Activated CD8-positive, alpha-beta memory T cell treated with anti-CD3 and anti-CD28 coated beads for 48 hours (primary cell): ENCODE results near the gene KRTAP22-2.

ENCODE experiments used
- DNase-seq, 3 experiments: peaks; one replicate each; pipeline ENCODE4 v3.0.0-alpha.2; 2020; ENCODE audit warnings: low read depth in 2 of 3, low spot score in 2 of 3

The KRTAP22-2 gene

DNA sequence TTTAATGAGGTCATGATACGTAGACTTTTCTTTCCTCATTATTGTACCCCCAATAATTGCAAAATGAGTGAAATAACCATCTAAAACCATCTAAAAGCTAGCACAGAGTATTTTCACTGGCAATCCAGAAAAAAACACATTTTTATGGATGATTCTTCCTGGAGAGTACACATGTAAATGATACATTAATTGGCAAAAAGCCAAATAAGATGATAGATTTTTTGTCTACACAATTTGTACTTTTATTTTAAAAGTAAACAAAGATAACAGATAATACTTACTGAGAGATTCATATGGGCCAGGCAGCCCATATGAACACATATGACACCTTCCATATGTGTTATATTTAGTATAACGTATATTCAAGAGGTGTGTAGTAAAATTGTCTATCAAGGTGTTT is 26.6 kb downstream of the KRTAP22-2 start:
- DNase-seq: no peak

DNA sequence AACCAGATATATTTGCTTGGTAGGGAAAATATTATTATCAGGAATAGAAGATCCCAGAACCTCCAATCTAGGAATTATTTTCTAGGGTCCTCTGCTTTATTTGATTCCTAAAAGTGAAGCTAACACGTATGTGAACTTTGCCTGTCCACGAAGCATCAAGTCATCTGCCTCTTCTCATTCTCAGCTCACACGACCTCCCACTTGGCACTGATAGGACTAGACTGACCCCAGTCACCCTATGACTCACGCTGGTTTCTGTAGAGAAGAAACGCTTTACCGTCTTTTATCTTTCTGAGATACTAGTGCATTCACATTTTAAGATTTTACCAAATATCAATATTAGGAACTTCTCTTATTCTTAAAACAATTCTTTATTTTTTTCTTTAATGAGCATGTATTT is 27.1 kb downstream of the KRTAP22-2 start:
- DNase-seq: no peak

DNA sequence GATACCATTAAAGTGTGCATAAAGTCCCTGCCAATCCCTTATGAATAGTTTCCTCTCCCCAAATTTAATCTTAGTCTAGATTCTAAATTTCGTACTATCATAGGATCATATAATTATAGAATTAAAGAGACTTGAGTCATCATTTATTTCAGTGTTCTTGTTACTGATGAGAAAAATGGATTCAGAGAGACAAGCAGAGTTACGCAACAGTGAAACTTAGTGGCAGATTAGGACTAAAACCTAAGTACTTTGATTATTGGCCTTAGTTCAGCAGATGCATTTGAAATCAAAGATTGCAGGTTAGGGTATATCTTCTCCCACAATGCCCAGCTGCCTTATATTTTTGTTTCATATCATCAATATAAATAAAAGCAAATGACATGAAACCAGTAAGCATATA is 28.2 kb downstream of the KRTAP22-2 start:
- no peak for DNase-seq

DNA sequence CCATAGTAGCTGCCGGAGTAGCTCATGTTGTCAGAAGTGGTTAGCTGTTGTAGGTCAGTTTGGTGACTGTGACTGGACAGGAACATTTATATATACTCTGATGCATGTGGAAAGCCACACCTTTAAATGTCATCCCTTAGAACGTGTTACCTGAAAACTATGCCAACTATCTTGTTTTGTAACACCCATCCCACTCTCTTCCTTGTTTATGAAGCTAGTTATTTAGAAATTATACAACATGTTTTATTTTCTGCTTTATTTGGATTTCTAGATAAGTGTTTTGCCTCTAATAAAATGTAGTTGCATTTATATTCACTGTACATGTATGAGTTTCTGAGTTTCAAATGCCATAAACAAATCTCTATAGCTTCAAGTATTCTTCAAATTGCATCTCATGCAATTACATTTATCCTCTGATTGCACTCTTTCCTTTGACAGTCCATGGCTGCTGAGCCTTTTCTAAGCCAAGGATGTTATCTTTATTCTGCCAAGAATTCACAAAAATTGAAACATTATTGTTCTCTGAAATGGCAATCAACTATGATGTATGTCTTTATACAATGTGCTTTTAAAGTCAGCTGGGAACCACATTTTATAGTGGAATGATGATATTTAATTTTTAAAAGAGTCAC is 28.8 kb downstream of the KRTAP22-2 start, which contains the start of gene KRTAP19-7:
Gene KRTAP19-7, minus strand, starts transcription at position 51 of the 632 bp plus-strand sequence. Its CDS starts 25 bp downstream, at position 26.
- DNase-seq: no peak

DNA sequence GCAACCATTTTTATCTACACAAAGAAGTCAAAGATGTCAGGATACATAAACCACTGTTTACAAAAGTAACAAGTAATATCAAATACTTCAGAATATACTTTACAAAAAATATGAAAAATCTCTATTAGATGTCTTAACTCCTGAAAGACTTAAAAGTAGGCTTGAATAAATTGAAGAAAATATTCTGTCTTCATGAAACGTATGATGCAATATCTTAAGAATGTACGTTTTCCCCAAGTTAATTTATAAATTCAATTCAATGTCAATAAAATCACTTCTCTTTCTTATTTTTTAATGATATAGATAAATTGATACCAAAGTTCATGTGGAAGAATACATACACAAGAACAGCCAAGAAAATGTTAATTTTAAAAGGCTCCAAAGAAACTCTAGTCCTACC is 35.1 kb downstream of the KRTAP22-2 start:
- DNase-seq: no peak

DNA sequence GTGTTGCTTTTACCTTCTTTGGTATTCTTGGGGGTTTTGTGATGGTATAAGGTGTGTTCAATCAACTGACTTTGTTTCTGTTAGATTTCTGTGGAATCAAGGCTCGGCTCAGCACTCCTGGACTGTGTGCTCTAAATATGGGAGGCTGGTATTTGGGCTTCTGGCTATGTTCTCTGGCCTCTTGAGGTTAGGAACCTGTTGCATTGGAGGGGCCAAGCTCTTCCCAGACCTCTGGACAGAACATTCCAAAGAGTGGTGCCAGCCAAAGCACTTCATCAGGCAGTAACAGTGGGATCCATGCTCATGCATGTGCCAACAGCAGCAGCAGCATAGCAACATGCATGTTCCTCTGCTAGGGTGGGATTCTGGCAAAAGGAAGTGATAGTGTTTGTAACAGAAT is 37.4 kb downstream of the KRTAP22-2 start:
- no peak for DNase-seq

DNA sequence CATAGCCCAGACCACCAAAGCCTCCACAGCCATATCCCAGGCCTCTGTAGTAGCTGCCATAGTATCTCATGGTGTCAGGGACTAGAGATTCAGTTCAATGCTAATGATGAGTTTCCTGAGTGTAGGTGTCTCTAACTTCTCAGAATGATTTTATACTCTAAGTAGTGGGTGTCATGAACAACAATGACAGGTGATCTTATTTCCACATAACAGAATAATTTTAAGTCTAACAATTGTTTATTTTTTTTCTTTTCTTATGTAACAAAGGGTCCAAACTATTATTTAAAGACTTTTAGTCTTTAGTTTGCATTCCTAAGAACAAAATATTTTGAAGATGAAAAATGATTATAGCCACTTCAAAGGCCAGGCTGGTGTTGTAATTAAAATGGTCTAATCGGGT is 48.4 kb downstream of the KRTAP22-2 start, which contains the start of gene KRTAP19-6:
Gene KRTAP19-6, minus strand, starts transcription at position 101 of the 400 bp plus-strand sequence. Its CDS starts 31 bp downstream, at position 70.
- no peak for DNase-seq
